H1 (cell line): ENCODE measurements around the gene ELL2. TPM values are rescaled to one million over a fixed set of nuclear protein-coding genes. Genes with fewer than 3 reads are reported as not detected.

Experiments used
- CTCF ChIA-PET: fragments of 300-600 bp; sonication (Branson Sonifier 250); formaldehyde crosslinking; loops from one replicate; lab custom pipeline; 2021; ENCODE audit not compliant: partially characterized antibody; lab: Charles Lee
- POLR2A ChIA-PET: fragments of 300-600 bp; sonication (Branson Sonifier 250); formaldehyde crosslinking; loops from one replicate; lab custom pipeline; 2021; ENCODE audit warnings: inconsistent platforms; ENCODE audit not compliant: partially characterized antibody; lab: Charles Lee
- DNase-seq, 2 experiments: peaks; one replicate each; pipeline versions ENCODE4 v3.0.0 to v3.0.0-alpha.2; 2010 to 2022; ENCODE audit warnings: low spot score in 2 of 2, low read depth in 1 of 2, mixed read lengths in 1 of 2
- FAIRE-seq: peaks from 2 replicates; lab custom pipeline; 2011; peaks lifted over from hg19 to GRCh38; lab: Jason Lieb, UNC
- H2AFZ ChIP-seq: 2 replicates; pipeline ENCODE4 v1.8.1; 2012; ENCODE audit warnings: low read length, inconsistent platforms
- H2AK5ac ChIP-seq: 2 replicates; pipeline ENCODE4 v1.6.1; 2013; ENCODE audit warnings: low read depth, low read length
- H2BK120ac ChIP-seq: replicated peaks from 2 replicates; pipeline ENCODE3; 2013; ENCODE audit warnings: low read depth, low read length, inconsistent platforms
- H2BK12ac ChIP-seq: 2 replicates; pipeline ENCODE4 v1.6.1; 2013; ENCODE audit warnings: low read depth, low read length
- H2BK15ac ChIP-seq: 2 replicates; pipeline ENCODE4 v1.6.1; 2013; ENCODE audit warnings: low read length
- H2BK20ac ChIP-seq: 2 replicates; pipeline ENCODE4 v1.6.1; 2013; ENCODE audit warnings: low read length
- H2BK5ac ChIP-seq: 2 replicates; pipeline ENCODE4 v1.6.1; 2013; ENCODE audit warnings: low read depth, low read length
- H3K14ac ChIP-seq: 2 replicates; pipeline ENCODE4 v1.6.1; 2013; ENCODE audit warnings: inconsistent platforms; ENCODE audit not compliant: insufficient read length
- H3K18ac ChIP-seq: 2 replicates; pipeline ENCODE4 v1.6.1; 2013; ENCODE audit warnings: low read length; ENCODE audit errors: extremely low read depth
- H3K23ac ChIP-seq: 2 replicates; pipeline ENCODE4 v1.6.1; 2013; ENCODE audit warnings: inconsistent platforms; ENCODE audit not compliant: insufficient read length
- H3K23me2 ChIP-seq: 2 replicates; pipeline ENCODE4 v1.6.1; 2013; ENCODE audit warnings: low read depth, low read length
- H3K27ac ChIP-seq: 2 replicates; pipeline ENCODE4 v1.6.1; 2011; ENCODE audit warnings: low read depth, low read length, inconsistent platforms
- H3K27me3 ChIP-seq, 4 experiments: replicated peaks in 1 of 4; 1 replicate in 1 of 4; 2 replicates in 3 of 4; pipeline versions ENCODE4 v1.6.1 to v1.8.1; 2011 to 2013; ENCODE audit warnings: low read length in 3 of 4, mild to moderate bottlenecking in 3 of 4, inconsistent platforms in 2 of 4, mixed read lengths in 2 of 4, moderate library complexity in 1 of 4; ENCODE audit not compliant: control insufficient read depth in 3 of 4, insufficient read depth in 3 of 4; ENCODE audit errors: extremely low read depth in 1 of 4
- H3K36me3 ChIP-seq, 4 experiments: 2 replicates each; pipeline versions ENCODE4 v1.6.1 to v1.8.1; 2011 to 2013; ENCODE audit warnings: mild to moderate bottlenecking in 4 of 4, low read length in 3 of 4, moderate library complexity in 2 of 4, control low read depth in 1 of 4, inconsistent platforms in 1 of 4; ENCODE audit not compliant: insufficient read depth in 4 of 4, control insufficient read depth in 2 of 4
- H3K4ac ChIP-seq: replicated peaks from 2 replicates; pipeline ENCODE3; 2013; ENCODE audit warnings: low read length, low read depth, mixed read lengths, inconsistent platforms; ENCODE audit not compliant: insufficient read length
- H3K4me1 ChIP-seq, 4 experiments: replicated peaks in 1 of 4; 1 replicate in 1 of 4; 2 replicates in 3 of 4; pipeline versions ENCODE4 v1.6.1 to v1.8.1; 2011 to 2013; ENCODE audit warnings: low read length in 3 of 4, inconsistent platforms in 2 of 4, mixed read lengths in 1 of 4; ENCODE audit not compliant: insufficient read depth in 4 of 4, control insufficient read depth in 3 of 4
- H3K4me2 ChIP-seq, 2 experiments: 2 replicates each; pipeline versions ENCODE4 v1.6.1 to v1.8.1; 2011 to 2013; ENCODE audit warnings: low read depth in 2 of 2, low read length in 2 of 2, control low read depth in 1 of 2, inconsistent platforms in 1 of 2, mild to moderate bottlenecking in 1 of 2; ENCODE audit not compliant: insufficient read depth in 1 of 2
- H3K4me3 ChIP-seq, 4 experiments: fragments of 200-600, 300-600 bp in 1 of 4; sonication (generic), shearing (Covaris generic), sonication (Bioruptor Twin) in 1 of 4; 2 replicates each; pipeline versions ENCODE4 v1.5.1 to v1.8.1; 2011 to 2016; ENCODE audit warnings: low read length in 4 of 4, low read depth in 3 of 4, control low read depth in 2 of 4, inconsistent platforms in 2 of 4, mild to moderate bottlenecking in 2 of 4, mixed read lengths in 1 of 4, moderate library complexity in 1 of 4; ENCODE audit not compliant: insufficient read depth in 2 of 4; ENCODE audit errors: extremely low read depth in 1 of 4
- H3K56ac ChIP-seq: replicated peaks from 2 replicates; pipeline ENCODE3; 2013; ENCODE audit warnings: low read depth, mild to moderate bottlenecking, mixed read lengths, low read length, inconsistent platforms; ENCODE audit not compliant: insufficient read length
- H3K79me1 ChIP-seq: 2 replicates; pipeline ENCODE4 v1.6.1; 2013; ENCODE audit warnings: low read depth, low read length, control low read depth
- H3K79me2 ChIP-seq, 2 experiments: 2 replicates each; pipeline versions ENCODE4 v1.6.1 to v1.8.1; 2012 to 2013; ENCODE audit warnings: low read length in 2 of 2, mild to moderate bottlenecking in 2 of 2, inconsistent platforms in 1 of 2; ENCODE audit not compliant: insufficient read depth in 2 of 2, control insufficient read depth in 1 of 2
- H3K9ac ChIP-seq, 4 experiments: replicated peaks in 1 of 4; 1 replicate in 1 of 4; 2 replicates in 3 of 4; pipeline versions ENCODE4 v1.6.1 to v1.8.1; 2011 to 2013; ENCODE audit warnings: low read depth in 3 of 4, low read length in 3 of 4, control low read depth in 2 of 4, mild to moderate bottlenecking in 2 of 4, moderate library complexity in 2 of 4, inconsistent platforms in 1 of 4; ENCODE audit errors: extremely low read depth in 1 of 4
- H3K9me3 ChIP-seq, 2 experiments: 2 replicates each; pipeline versions ENCODE4 v1.6.1 to v1.8.1; 2012 to 2013; ENCODE audit warnings: mild to moderate bottlenecking in 2 of 2, moderate library complexity in 2 of 2, control low read depth in 1 of 2, inconsistent platforms in 1 of 2, low read depth in 1 of 2, low read length in 1 of 2, mixed read lengths in 1 of 2; ENCODE audit not compliant: insufficient read depth in 2 of 2
- H4K20me1 ChIP-seq, 2 experiments: replicated peaks in 1 of 2; 2 replicates each; pipeline versions ENCODE3 to v1.8.1; 2011 to 2013; ENCODE audit warnings: inconsistent platforms in 2 of 2, low read length in 2 of 2, mild to moderate bottlenecking in 1 of 2; ENCODE audit not compliant: insufficient read depth in 2 of 2, control insufficient read depth in 1 of 2
- H4K5ac ChIP-seq: 2 replicates; pipeline ENCODE4 v1.6.1; 2013; ENCODE audit warnings: low read length, low read depth, mixed read lengths, inconsistent platforms; ENCODE audit not compliant: insufficient read length
- H4K8ac ChIP-seq: 2 replicates; pipeline ENCODE4 v1.8.0; 2013; ENCODE audit warnings: mild to moderate bottlenecking, moderate library complexity, low read length, inconsistent platforms; ENCODE audit not compliant: insufficient read depth; ENCODE audit errors: extremely low read depth
- H4K91ac ChIP-seq: replicated peaks from 2 replicates; pipeline ENCODE3; 2013; ENCODE audit warnings: low read length, mixed read lengths, inconsistent platforms; ENCODE audit not compliant: insufficient read length
- ATF2 ChIP-seq: IDR thresholded peaks from 2 replicates; pipeline ENCODE4 v1.6.1; 2012; ENCODE audit warnings: low read length, inconsistent platforms
- BRCA1 ChIP-seq: IDR thresholded peaks from 2 replicates; pipeline ENCODE4 v1.6.1; 2012; ENCODE audit warnings: low read depth, low read length, improper control_type of control experiment
- CBX5 ChIP-seq: fragments of 300-800, 300-1000 bp; sonication (generic); IDR thresholded peaks from 2 replicates; pipeline ENCODE4 v1.7.1; 2016; ENCODE audit warnings: antibody characterized with exemption, low read length, low read depth
- CBX8 ChIP-seq: fragments of 300-800, 300-1000 bp; sonication (generic); IDR thresholded peaks from 2 replicates; pipeline ENCODE4 v1.7.1; 2016; ENCODE audit warnings: low read depth, low read length, borderline replicate concordance
- CTBP2 ChIP-seq: IDR thresholded peaks from 2 replicates; pipeline ENCODE4 v1.7.0; 2011; ENCODE audit warnings: borderline replicate concordance, mild to moderate bottlenecking, moderate library complexity, mixed read lengths, low read length; ENCODE audit not compliant: insufficient read depth, insufficient read length
- GTF2F1 ChIP-seq: IDR thresholded peaks from 2 replicates; pipeline ENCODE4 v1.6.1; 2012; ENCODE audit warnings: low read depth, low read length, improper control_type of control experiment, borderline replicate concordance
- HDAC2 ChIP-seq, 2 experiments: fragments of 300-600 bp in 1 of 2; sonication (generic) in 1 of 2; IDR thresholded peaks; 2 replicates each; pipeline ENCODE4 v1.6.1; 2011 to 2012; ENCODE audit warnings: low read depth in 2 of 2, low read length in 2 of 2, mild to moderate bottlenecking in 2 of 2, moderate library complexity in 2 of 2, borderline replicate concordance in 1 of 2, inconsistent platforms in 1 of 2
- MAFK ChIP-seq: IDR thresholded peaks from 2 replicates; pipeline ENCODE4 v1.6.1; 2012; ENCODE audit warnings: low read depth, mild to moderate bottlenecking, improper control_type of control experiment, low read length
- PHF8 ChIP-seq: fragments of 200-600 bp; sonication (generic); conservative IDR thresholded peaks from 2 replicates; pipeline ENCODE4 v1.7.1; 2012; ENCODE audit warnings: low read depth, mild to moderate bottlenecking, inconsistent platforms, low read length, moderate library complexity
- RXRA ChIP-seq: IDR thresholded peaks from 2 replicates; pipeline ENCODE4 v1.6.1; 2011; ENCODE audit warnings: low read depth, mild to moderate bottlenecking, low read length, moderate library complexity; ENCODE audit not compliant: insufficient read depth
- SAP30 ChIP-seq: fragments of 300-600 bp; sonication (generic); IDR thresholded peaks from 2 replicates; pipeline ENCODE4 v1.7.1; 2012; ENCODE audit warnings: low read length, moderate library complexity, mild to moderate bottlenecking, inconsistent platforms; ENCODE audit not compliant: insufficient read depth, insufficient replicate concordance
- WGBS, 2 experiments: shearing (Covaris generic) in 1 of 2; methylation state at CpG; one replicate each; pipeline versions ENCODE4 v1.1.6 to v1.1.7; 2013 to 2015; ENCODE audit warnings: low lambda C conversion rate in 2 of 2, mixed read lengths in 2 of 2, inconsistent platforms in 1 of 2, low coverage in 1 of 2, missing lambda C conversion rate in 1 of 2; ENCODE audit not compliant: insufficient replicate concordance in 2 of 2, insufficient coverage in 1 of 2, insufficient read length in 1 of 2; ENCODE audit errors: extremely low coverage in 1 of 2, missing lambda C conversion rate in 1 of 2; 5-methylcytosine and 5-hydroxymethylcytosine counted together
- polyA plus RNA-seq, 7 experiments: library from polyadenylated mRNA; depleted of rRNA in 3 of 7; stranded (reverse) in 5 of 7; unstranded in 2 of 7; fragments of >200 nt in 5 of 7; fragments of 200-250 nt in 2 of 7; gene quantifications; 1 replicate in 5 of 7; 2 replicates in 1 of 7; 4 replicates in 1 of 7; pipeline versions ENCODE4 v1.2.1 to v1.2.3, GENCODE V29; 2011 to 2013; ENCODE audit warnings: missing spikeins in 2 of 7, mixed read lengths in 2 of 7
- total RNA-seq: library from RNA; stranded (reverse); fragmentation: NEBNext Ultra II Directional; extraction: Animal tissue kit (Norgen Biotek cat#: 25700); gene quantifications from 2 replicates; pipeline ENCODE4 v1.2.1, GENCODE V29; 2021

ELL2 gene
- total and polyA plus RNA-seq, 2 of the 8 experiments (the other 6 are each of a cell fraction or from before 2014, with no cell fraction given): 6.3 to 29.4 TPM

- H2BK15ac ChIP-seq: no peak overlapping the region
- H2BK5ac ChIP-seq: no peak overlapping the region
- CTCF ChIA-PET: interaction anchor here (1.0 to 1.4 kb wide), 3 partner anchors 8 to 408 kb away, joined by 3 read pairs; no protein-coding TSS in a partner anchor
- FAIRE-seq (no peak), DNase-seq (no peak)
- no peaks in the 10 kb centered on the region for H3K9me3 ChIP-seq
- no peak overlapping the region for H2AFZ ChIP-seq
- no peak overlapping the region for H3K14ac ChIP-seq
- H3K79me2 ChIP-seq: no peaks in the 10 kb centered on the region
- H3K18ac ChIP-seq: no peak overlapping the region
- no peak overlapping the region for H3K23ac ChIP-seq
- no peak overlapping the region for H4K5ac ChIP-seq
- H3K79me1 ChIP-seq: no peaks in the 10 kb centered on the region
- no peak overlapping the region for H2BK12ac ChIP-seq
- no peak overlapping the region for H3K4me3 ChIP-seq
- no peak overlapping the region for H3K4ac ChIP-seq
- no peaks in the 10 kb centered on the region for H3K23me2 ChIP-seq
- H4K91ac ChIP-seq: no peak overlapping the region
- H2AK5ac ChIP-seq: no peak overlapping the region; the same call in 1 of the 2 replicates
- H3K9ac ChIP-seq: no peak overlapping the region
- H3K36me3 ChIP-seq: no peaks in the 10 kb centered on the region
- no peak overlapping the region for H2BK20ac ChIP-seq
- H4K8ac ChIP-seq: no peak overlapping the region
- no peaks in the 10 kb centered on the region; a peak in 1 of 7 replicates for H3K4me1 ChIP-seq
- no peak overlapping the region for H3K4me2 ChIP-seq
- H3K27me3 ChIP-seq: no peaks in the 10 kb centered on the region
- no peak overlapping the region for H3K56ac ChIP-seq
- no peaks in the 10 kb centered on the region for H4K20me1 ChIP-seq
- no peak overlapping the region for H2BK120ac ChIP-seq
- POLR2A ChIA-PET: interaction anchor here (1.1 kb wide), 1 partner anchor 20 kb away, joined by 4 read pairs; no protein-coding TSS in a partner anchor
- 95% methylated on average over 7 of the region's 7 CpGs; no CpG with 5 or more reads in 1 of the 2 experiments for WGBS, 2 experiments
- no peak overlapping the region for H3K27ac ChIP-seq
- TF ChIP-seq CBX8 (no peak), PHF8 (no peak), HDAC2 (IDR thresholded peaks at IDR 0.05; ENCODE audit: borderline replicate concordance in 1 of 2, low read depth in 2 of 2, low read length in 2 of 2) (no peak), CTBP2 (no peak), RXRA (no peak), CBX5 (no peak), SAP30 (no peak), BRCA1 (no peak), GTF2F1 (no peak), ATF2 (no peak), MAFK (no peak)
Measured at GRCh38 chr5:95928724-95929253, 32.9 kb downstream of the ELL2 start.
